ENCODE measurements around the gene MTMR4.

GRCh38 chr17:58501451-58501850 is 13.0 kb downstream of the MTMR4 start:
- TF ChIP-seq, protein P1, sequence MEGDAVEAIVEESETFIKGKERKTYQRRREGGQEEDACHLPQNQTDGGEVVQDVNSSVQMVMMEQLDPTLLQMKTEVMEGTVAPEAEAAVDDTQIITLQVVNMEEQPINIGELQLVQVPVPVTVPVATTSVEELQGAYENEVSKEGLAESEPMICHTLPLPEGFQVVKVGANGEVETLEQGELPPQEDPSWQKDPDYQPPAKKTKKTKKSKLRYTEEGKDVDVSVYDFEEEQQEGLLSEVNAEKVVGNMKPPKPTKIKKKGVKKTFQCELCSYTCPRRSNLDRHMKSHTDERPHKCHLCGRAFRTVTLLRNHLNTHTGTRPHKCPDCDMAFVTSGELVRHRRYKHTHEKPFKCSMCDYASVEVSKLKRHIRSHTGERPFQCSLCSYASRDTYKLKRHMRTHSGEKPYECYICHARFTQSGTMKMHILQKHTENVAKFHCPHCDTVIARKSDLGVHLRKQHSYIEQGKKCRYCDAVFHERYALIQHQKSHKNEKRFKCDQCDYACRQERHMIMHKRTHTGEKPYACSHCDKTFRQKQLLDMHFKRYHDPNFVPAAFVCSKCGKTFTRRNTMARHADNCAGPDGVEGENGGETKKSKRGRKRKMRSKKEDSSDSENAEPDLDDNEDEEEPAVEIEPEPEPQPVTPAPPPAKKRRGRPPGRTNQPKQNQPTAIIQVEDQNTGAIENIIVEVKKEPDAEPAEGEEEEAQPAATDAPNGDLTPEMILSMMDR (IDR thresholded peaks at IDR 0.05) = no peak
- no peak for TF ChIP-seq POLR2A (IDR thresholded peaks at IDR 0.05)

All from testis (tissue), 2 donors.